Fibroblast of mammary gland (primary cell): ENCODE data around the gene TTC27.
"Not testable (repeated sequence)": the region's sequence is repeated elsewhere in the genome, so short reads cannot be mapped to it uniquely, and the experiment has no call there.

Experiments
- DNase-seq: peaks from one replicate; pipeline ENCODE4 v3.0.0-alpha.2; 2010; ENCODE audit warnings: low read depth
- H3K4me3 ChIP-seq: 2 replicates; pipeline ENCODE4 v1.5.1; 2011; ENCODE audit warnings: low read depth, mild to moderate bottlenecking, low read length, moderate library complexity; ENCODE audit not compliant: control insufficient read depth
- TF ChIP-seq, protein P1 (sequence below): conservative IDR thresholded peaks from 2 replicates; pipeline ENCODE4 v1.5.1; 2011; ENCODE audit warnings: low read depth, low read length, inconsistent platforms; ENCODE audit not compliant: control insufficient read depth, insufficient read depth

The TTC27 gene

DNA sequence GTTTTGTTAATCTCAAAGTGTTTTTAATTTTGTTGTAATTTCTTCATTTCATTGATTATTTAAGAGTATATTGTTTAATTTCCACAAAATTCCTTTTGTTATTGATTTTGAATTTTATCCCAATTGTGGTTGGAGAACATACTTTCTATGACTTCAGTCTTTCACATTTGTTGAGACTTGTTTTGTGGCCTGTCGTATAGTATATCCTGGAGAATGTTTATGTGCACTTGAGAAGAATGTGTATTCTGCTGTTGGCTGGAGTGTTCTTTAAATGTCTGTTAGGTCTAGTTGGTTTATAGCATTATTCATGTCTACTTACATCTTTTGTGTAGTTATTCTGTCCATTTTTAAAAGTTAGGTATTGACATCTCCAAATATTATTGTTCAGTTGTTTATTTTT is 120.3 kb downstream of the TTC27 start:
- TF ChIP-seq, protein P1, sequence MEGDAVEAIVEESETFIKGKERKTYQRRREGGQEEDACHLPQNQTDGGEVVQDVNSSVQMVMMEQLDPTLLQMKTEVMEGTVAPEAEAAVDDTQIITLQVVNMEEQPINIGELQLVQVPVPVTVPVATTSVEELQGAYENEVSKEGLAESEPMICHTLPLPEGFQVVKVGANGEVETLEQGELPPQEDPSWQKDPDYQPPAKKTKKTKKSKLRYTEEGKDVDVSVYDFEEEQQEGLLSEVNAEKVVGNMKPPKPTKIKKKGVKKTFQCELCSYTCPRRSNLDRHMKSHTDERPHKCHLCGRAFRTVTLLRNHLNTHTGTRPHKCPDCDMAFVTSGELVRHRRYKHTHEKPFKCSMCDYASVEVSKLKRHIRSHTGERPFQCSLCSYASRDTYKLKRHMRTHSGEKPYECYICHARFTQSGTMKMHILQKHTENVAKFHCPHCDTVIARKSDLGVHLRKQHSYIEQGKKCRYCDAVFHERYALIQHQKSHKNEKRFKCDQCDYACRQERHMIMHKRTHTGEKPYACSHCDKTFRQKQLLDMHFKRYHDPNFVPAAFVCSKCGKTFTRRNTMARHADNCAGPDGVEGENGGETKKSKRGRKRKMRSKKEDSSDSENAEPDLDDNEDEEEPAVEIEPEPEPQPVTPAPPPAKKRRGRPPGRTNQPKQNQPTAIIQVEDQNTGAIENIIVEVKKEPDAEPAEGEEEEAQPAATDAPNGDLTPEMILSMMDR = no peak
- DNase-seq = no peak
- H3K4me3 ChIP-seq = no peak overlapping the region

DNA sequence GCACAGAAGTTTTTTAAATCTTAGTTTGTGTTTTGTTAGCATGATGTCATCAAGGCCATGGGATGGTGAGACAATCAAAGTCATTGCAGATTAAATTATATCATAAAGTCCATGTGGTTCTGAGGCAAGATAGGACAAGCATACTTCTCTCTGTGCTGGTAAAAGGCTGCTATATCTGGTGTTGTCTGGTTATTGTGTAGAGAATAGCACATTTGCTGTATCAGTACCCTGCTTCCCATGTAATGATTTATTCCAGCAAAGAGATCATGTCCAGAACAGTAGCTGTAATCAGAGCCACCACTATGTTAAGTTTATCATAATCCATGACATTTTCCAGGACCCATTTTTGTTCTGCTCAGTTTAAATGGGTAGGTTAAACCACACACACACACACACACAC is 123.0 kb downstream of the TTC27 start:
- H3K4me3 ChIP-seq = no peak overlapping the region
- TF ChIP-seq, protein P1 = no peak
- no peak for DNase-seq

DNA sequence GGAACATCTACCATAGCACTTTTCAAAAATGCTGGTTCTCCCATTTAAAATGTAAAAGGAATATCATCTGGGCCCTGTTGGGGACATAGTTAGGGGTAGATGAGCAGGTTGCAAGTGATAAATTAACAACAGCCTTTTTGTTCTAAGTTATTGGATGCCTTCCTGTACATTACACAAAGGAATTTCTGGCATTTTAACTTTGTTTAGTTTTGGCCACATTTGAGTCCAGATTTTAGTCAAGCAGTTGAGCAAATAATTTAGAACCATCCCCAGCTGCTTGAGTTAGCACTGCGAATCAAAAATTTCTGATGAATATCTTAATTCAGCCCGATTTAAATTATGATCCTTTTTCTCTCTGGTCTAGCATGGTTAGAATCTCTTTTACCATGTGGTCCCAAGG is 124.4 kb downstream of the TTC27 start:
- no peak overlapping the region for H3K4me3 ChIP-seq
- TF ChIP-seq, protein P1 = no peak
- DNase-seq = no peak

DNA sequence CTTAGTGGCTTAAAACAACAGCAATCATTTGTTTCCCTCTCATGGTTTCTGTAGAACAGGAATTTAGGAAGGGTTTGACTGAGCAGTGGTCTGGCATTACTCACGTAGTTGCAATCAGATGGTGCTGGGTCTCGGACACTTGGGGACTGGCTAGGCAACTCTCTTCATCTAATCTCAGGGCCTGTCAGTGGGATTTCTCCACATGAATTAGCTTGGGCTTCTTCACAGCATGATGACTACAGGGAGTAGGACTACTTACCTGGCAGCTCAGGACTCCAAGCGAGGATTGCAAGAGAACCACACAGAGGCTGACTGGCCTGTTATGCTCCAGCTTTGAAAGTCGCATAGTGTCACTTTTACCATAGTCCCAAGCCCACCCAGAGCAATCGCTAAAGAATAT is 125.1 kb downstream of the TTC27 start:
- H3K4me3 ChIP-seq = no peak overlapping the region
- TF ChIP-seq, protein P1 = no peak
- DNase-seq = no peak

DNA sequence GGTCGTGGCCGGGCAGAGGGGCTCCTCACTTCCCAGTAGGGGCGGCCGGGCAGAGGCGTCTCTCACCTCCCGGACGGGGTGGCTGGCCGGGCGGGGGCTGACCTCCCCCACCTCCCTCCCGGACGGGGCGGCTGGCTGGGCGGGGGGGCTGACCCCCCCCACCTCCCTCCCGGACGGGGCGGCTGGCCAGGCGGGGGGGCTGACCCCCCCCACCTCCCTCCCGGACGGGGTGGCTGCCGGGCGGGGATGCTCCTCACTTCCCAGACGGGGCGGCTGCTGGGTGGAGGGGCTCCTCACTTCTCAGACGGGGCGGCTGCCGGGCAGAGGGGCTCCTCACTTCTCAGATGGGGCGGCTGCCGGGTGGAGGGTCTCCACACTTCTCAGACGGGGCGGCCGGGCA is 126.8 kb downstream of the TTC27 start:
- not testable (repeated sequence) for H3K4me3 ChIP-seq, DNase-seq

DNA sequence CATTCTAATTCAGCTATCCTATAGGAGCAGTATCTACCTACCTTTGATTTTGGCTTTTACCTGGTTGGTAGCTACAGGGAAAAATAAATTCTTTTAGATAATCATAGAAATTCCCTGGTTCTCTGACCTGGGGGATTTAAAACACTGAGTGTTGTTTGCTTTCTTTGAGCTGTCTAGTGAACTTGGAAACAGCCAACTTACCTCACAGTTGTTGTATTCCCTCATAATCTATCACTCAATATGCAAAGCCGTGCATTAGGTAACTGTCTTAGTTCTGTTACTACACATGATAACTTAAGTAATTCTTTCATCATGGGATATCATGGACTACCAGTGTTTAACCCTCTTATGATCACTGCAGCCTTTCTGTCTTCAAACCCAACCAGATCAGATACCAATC is 127.8 kb downstream of the TTC27 start:
- no peak for DNase-seq
- no peak overlapping the region for H3K4me3 ChIP-seq
- TF ChIP-seq, protein P1 = no peak

DNA sequence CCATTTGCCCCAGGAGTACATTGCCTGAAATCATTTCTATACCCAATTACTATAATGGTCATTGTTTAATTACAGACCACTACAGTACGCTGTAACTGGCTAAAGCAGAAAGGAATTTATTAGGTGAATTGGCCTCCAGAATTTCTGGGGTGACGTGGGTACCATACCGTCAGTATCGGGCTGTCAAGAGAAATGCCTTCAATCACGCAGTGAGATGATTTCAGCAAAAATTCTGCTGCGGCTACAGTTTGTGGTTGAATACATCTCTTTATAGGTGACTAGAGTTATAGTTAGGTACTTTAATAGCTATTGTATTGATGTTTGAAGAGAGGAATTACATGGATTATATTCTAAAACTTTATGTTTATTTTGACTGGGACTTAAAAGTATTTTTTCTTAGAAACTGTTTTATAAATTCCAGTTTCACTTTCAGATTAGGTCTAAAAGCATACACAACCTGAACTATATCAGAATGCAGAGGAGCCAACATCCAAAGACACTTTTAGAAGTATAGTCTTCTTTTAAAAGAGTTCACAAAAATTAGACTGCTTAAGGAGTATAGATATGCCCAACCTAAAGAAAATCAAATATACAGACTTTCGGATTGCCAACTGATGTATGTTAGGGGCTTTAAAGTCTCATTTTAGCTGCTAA is 128.4 kb downstream of the TTC27 start:
- TF ChIP-seq, protein P1 = no peak
- no peak for DNase-seq
- H3K4me3 ChIP-seq = no peak overlapping the region
